ENCODE data around the gene CDC42BPG.

CDC42BPG gene

DNA sequence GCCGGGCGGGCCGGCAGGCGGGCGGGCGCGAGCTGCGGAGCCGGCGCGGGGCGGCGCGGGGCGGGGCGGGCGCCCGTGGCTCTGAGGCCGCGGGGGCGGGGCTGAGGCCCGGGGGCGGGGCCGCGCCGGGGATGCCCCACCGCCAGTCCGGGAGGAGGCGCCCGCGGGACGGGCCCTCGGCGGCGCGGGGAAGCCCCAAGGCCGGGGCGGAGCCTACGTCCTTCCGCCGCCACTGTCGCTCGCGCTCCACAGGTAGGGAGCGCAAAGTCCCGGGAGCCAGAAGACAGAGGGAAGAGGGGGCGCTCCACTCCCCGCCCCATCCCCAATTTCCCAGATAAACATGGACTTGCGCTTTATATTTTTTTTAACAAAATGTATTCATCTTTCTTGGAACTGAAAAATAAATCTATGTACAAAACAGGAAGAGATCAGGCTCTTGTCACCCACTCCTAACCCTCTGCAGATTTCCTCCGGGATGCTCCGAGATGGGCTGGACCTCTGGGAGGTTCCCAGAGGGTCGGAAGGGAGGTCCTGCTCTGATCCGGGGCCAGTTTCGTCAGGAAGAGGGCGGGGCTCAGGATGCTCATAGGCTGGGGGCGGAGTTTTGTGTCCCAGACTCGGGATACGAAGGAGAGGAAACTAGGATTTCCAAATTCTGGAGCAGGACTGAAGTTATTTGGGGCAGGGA, 41.2 kb downstream of the CDC42BPG start, which contains the start of gene MAP4K2:
Gene MAP4K2 (minus strand): TSS at position 57 of the 688 bp plus-strand sequence. CDS start 65 bp downstream, outside the sequence.
- H3K4me3 ChIP-seq (ENCODE audit: low read length) = peak within 1 kb of the TSS; percentile 91
- H3K36me3 ChIP-seq (ENCODE audit: control insufficient read depth, insufficient read depth, low read length, severe bottlenecking) = peaks cover 25% of the 10 kb centered on the region
- no peaks in the 10 kb centered on the region for H3K27me3 ChIP-seq (replicated peaks; ENCODE audit: control insufficient read depth, insufficient read depth, low read length)
- H3K4me1 ChIP-seq (ENCODE audit: control insufficient read depth, insufficient read depth, low read length) = peaks cover 12% of the 10 kb centered on the region
- H3K9ac ChIP-seq (ENCODE audit: low read length) = peak within 1 kb of the TSS; percentile 85
- no peaks in the 10 kb centered on the region for H3K9me3 ChIP-seq (ENCODE audit: control insufficient read depth, low read length)
- DNase-seq (ENCODE audit: low read depth) = peak; percentile 97

- peak overlapping the region; percentile 65 for H3K4me3 ChIP-seq (ENCODE audit: low read length)
- peaks cover 12% of the 10 kb centered on the region for H3K4me1 ChIP-seq (ENCODE audit: control insufficient read depth, insufficient read depth, low read length)
Measured at GRCh38 chr11:64802370-64803157, 41.9 kb downstream of the CDC42BPG start.

GRCh38 chr11:64801561-64802369, 42.7 kb downstream of the CDC42BPG start:
- Histone ChIP-seq H3K9ac (ENCODE audit: low read length) (no peak overlapping the region), H3K27me3 (replicated peaks; ENCODE audit: control insufficient read depth, insufficient read depth, low read length) (no peaks in the 10 kb centered on the region), H3K4me3 (ENCODE audit: low read length) (no peak overlapping the region), H3K9me3 (ENCODE audit: control insufficient read depth, low read length) (no peaks in the 10 kb centered on the region), H3K36me3 (ENCODE audit: control insufficient read depth, insufficient read depth, low read length, severe bottlenecking) (peaks cover 15% of the 10 kb centered on the region), H3K4me1 (ENCODE audit: control insufficient read depth, insufficient read depth, low read length) (peaks cover 12% of the 10 kb centered on the region)
- no peak for DNase-seq (ENCODE audit: low read depth)

More at GRCh38 chr11:64802370-64803157, 41.9 kb downstream of the CDC42BPG start:
- H3K9ac ChIP-seq (ENCODE audit: low read length) = peak overlapping the region; percentile 42
- H3K9me3 ChIP-seq (ENCODE audit: control insufficient read depth, low read length) = no peaks in the 10 kb centered on the region
- DNase-seq (ENCODE audit: low read depth) = no peak
- H3K27me3 ChIP-seq (replicated peaks; ENCODE audit: control insufficient read depth, insufficient read depth, low read length) = no peaks in the 10 kb centered on the region
- H3K36me3 ChIP-seq (ENCODE audit: control insufficient read depth, insufficient read depth, low read length, severe bottlenecking) = peaks cover 22% of the 10 kb centered on the region

DNA sequence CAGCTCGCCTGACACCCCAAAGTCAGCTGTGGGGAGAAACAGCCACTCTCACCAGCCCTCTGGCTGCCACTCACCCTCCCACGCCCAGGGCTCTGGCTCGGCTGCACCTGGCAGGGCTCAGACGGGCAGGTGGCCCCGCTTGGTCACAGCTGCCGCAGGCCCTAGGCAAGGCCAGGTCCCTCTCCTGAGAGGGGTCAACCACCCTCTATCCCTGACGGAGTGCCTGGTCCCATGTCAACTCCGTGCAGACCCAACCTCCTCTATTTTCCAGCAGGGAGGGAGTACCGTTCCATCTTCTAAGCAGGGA, 43.3 kb downstream of the CDC42BPG start:
- no peak for DNase-seq (ENCODE audit: low read depth)
- H3K27me3 ChIP-seq (replicated peaks; ENCODE audit: control insufficient read depth, insufficient read depth, low read length) = no peaks in the 10 kb centered on the region
- no peak overlapping the region for H3K9ac ChIP-seq (ENCODE audit: low read length)
- H3K36me3 ChIP-seq (ENCODE audit: control insufficient read depth, insufficient read depth, low read length, severe bottlenecking) = peaks cover 11% of the 10 kb centered on the region
- H3K4me3 ChIP-seq (ENCODE audit: low read length) = no peak overlapping the region
- peaks cover 12% of the 10 kb centered on the region for H3K4me1 ChIP-seq (ENCODE audit: control insufficient read depth, insufficient read depth, low read length)
- H3K9me3 ChIP-seq (ENCODE audit: control insufficient read depth, low read length) = no peaks in the 10 kb centered on the region

- H3K27me3 ChIP-seq (replicated peaks; ENCODE audit: control insufficient read depth, insufficient read depth, low read length) = no peaks in the 10 kb centered on the region
- H3K4me3 ChIP-seq (ENCODE audit: low read length) = no peak overlapping the region
- H3K9me3 ChIP-seq (ENCODE audit: control insufficient read depth, low read length) = no peaks in the 10 kb centered on the region
- no peak overlapping the region for H3K9ac ChIP-seq (ENCODE audit: low read length)
- DNase-seq (ENCODE audit: low read depth) = no peak
- peaks cover 12% of the 10 kb centered on the region for H3K4me1 ChIP-seq (ENCODE audit: control insufficient read depth, insufficient read depth, low read length)
- peaks cover 8% of the 10 kb centered on the region for H3K36me3 ChIP-seq (ENCODE audit: control insufficient read depth, insufficient read depth, low read length, severe bottlenecking)
Measured at GRCh38 chr11:64800303-64801157, 43.9 kb downstream of the CDC42BPG start.

GRCh38 chr11:64799623-64800302, 44.7 kb downstream of the CDC42BPG start:
- DNase-seq (ENCODE audit: low read depth) = no peak
- no peaks in the 10 kb centered on the region for H3K9me3 ChIP-seq (ENCODE audit: control insufficient read depth, low read length)
- peaks cover 12% of the 10 kb centered on the region for H3K4me1 ChIP-seq (ENCODE audit: control insufficient read depth, insufficient read depth, low read length)

GRCh38 chr11:64799256-64799622, 45.2 kb downstream of the CDC42BPG start:
- no peaks in the 10 kb centered on the region for H3K27me3 ChIP-seq (replicated peaks; ENCODE audit: control insufficient read depth, insufficient read depth, low read length)
- DNase-seq (ENCODE audit: low read depth) = no peak
- no peaks in the 10 kb centered on the region for H3K9me3 ChIP-seq (ENCODE audit: control insufficient read depth, low read length)

More at GRCh38 chr11:64799623-64800302, 44.7 kb downstream of the CDC42BPG start:
- Histone ChIP-seq H3K36me3 (ENCODE audit: control insufficient read depth, insufficient read depth, low read length, severe bottlenecking) (peaks cover under 1% of the 10 kb centered on the region), H3K9ac (ENCODE audit: low read length) (no peak overlapping the region), H3K27me3 (replicated peaks; ENCODE audit: control insufficient read depth, insufficient read depth, low read length) (no peaks in the 10 kb centered on the region), H3K4me3 (ENCODE audit: low read length) (no peak overlapping the region)

DNA sequence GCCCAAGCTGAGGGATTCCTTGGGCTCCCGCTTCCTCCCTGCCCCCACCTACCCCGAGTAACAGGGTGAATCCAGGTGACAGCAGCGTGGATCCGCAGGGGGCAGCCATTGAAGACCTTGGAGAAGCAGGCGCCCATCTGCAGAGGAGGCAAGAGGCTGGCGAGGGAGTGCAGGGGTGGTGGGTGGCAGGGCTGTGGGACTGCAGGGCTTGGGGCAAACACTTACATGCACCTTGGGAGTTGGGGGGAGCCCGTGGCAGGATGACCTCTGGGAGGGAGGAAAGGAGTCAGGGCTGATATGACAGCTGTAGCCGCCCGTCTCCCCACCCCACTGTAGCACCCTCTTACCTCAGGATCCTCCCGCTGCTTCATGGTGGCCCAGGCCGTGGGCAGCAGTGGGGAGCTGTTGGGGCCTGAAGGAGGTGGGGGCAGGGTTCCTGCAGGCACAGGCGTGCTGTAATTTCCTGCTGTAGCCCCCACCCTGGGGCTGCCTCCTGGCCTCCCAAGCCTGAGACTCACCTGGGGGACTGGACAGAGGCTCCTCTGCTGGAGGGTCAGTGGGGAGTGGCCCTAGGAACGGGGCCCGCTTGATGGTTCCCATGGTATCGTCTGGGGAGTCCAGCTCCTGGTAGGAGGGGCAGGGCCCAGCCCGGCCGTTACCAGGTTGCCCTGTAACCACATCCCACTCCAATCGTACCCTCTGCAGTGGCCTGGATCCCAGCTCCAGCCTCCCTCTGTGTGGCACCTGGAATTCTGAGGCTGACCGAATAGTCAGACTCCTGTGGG, 47.5 kb downstream of the CDC42BPG start:
- Histone ChIP-seq H3K36me3 (ENCODE audit: control insufficient read depth, insufficient read depth, low read length, severe bottlenecking) (no peaks in the 10 kb centered on the region), H3K27me3 (replicated peaks; ENCODE audit: control insufficient read depth, insufficient read depth, low read length) (no peaks in the 10 kb centered on the region), H3K4me3 (ENCODE audit: low read length) (no peak overlapping the region), H3K9me3 (ENCODE audit: control insufficient read depth, low read length) (no peaks in the 10 kb centered on the region), H3K4me1 (ENCODE audit: control insufficient read depth, insufficient read depth, low read length) (no peaks in the 10 kb centered on the region), H3K9ac (ENCODE audit: low read length) (no peak overlapping the region)
- DNase-seq (ENCODE audit: low read depth) = no peak

More at GRCh38 chr11:64799256-64799622, 45.2 kb downstream of the CDC42BPG start:
- Histone ChIP-seq H3K4me1 (ENCODE audit: control insufficient read depth, insufficient read depth, low read length) (peaks cover 9% of the 10 kb centered on the region), H3K9ac (ENCODE audit: low read length) (no peak overlapping the region), H3K4me3 (ENCODE audit: low read length) (no peak overlapping the region), H3K36me3 (ENCODE audit: control insufficient read depth, insufficient read depth, low read length, severe bottlenecking) (no peaks in the 10 kb centered on the region)

- Histone ChIP-seq H3K36me3 (ENCODE audit: control insufficient read depth, insufficient read depth, low read length, severe bottlenecking) (no peaks in the 10 kb centered on the region), H3K27me3 (replicated peaks; ENCODE audit: control insufficient read depth, insufficient read depth, low read length) (no peaks in the 10 kb centered on the region), H3K4me1 (ENCODE audit: control insufficient read depth, insufficient read depth, low read length) (no peaks in the 10 kb centered on the region), H3K4me3 (ENCODE audit: low read length) (no peak overlapping the region), H3K9ac (ENCODE audit: low read length) (no peak overlapping the region), H3K9me3 (ENCODE audit: control insufficient read depth, low read length) (no peaks in the 10 kb centered on the region)
- DNase-seq (ENCODE audit: low read depth) = no peak
Measured at GRCh38 chr11:64796047-64796756, 48.3 kb downstream of the CDC42BPG start.

All from adipocyte (in vitro differentiated cells).